GM23338 (cell line): ENCODE results near the gene SLC6A7. TPM values are rescaled to one million over a fixed set of nuclear protein-coding genes. Genes with fewer than 3 reads are reported as not detected.

Source experiments
- ATAC-seq: fragments of 200-7000 bp; cut with Tn5 transposase; 3 replicates; pipeline ENCODE4 v1.9.1; 2020
- DNase-seq: peaks from one replicate; pipeline ENCODE4 v3.0.0-alpha.2; 2015; ENCODE audit warnings: low spot score
- H2AFZ ChIP-seq: fragments of 200-600 bp; sonication (generic); 2 replicates; pipeline ENCODE4 v1.8.0; 2016; ENCODE audit warnings: antibody characterized with exemption, mild to moderate bottlenecking, moderate library complexity
- H3F3A ChIP-seq: fragments of 200-600 bp; sonication (generic); replicated peaks from 2 replicates; pipeline ENCODE4 v1.8.0; 2017; ENCODE audit warnings: antibody characterized with exemption, mixed run types, low read depth
- H3K27ac ChIP-seq: fragments of 200-600 bp; sonication (generic); 2 replicates; pipeline ENCODE4 v1.6.1; 2016; ENCODE audit warnings: low read depth
- H3K27me3 ChIP-seq: fragments of 200-600 bp; sonication (generic); 2 replicates; pipeline ENCODE4 v1.8.0; 2016; ENCODE audit warnings: mild to moderate bottlenecking, mixed run types, moderate library complexity; ENCODE audit not compliant: insufficient read depth
- H3K36me3 ChIP-seq: fragments of 200-600 bp; sonication (generic); 2 replicates; pipeline ENCODE4 v1.8.0; 2016; ENCODE audit warnings: mild to moderate bottlenecking; ENCODE audit not compliant: insufficient read depth
- H3K4me1 ChIP-seq: fragments of 200-600 bp; sonication (generic); 2 replicates; pipeline ENCODE4 v1.8.0; 2016; ENCODE audit warnings: mild to moderate bottlenecking, moderate library complexity; ENCODE audit not compliant: insufficient read depth
- H3K4me2 ChIP-seq: fragments of 200-600 bp; sonication (generic); 2 replicates; pipeline ENCODE4 v1.7.1; 2017; ENCODE audit warnings: mixed run types
- H3K4me3 ChIP-seq: fragments of 200-600 bp; sonication (generic); 2 replicates; pipeline ENCODE4 v1.6.1; 2016; ENCODE audit warnings: mixed run types
- H3K79me2 ChIP-seq: fragments of 200-600 bp; sonication (generic); replicated peaks from 2 replicates; pipeline ENCODE4 v1.8.0; 2017; ENCODE audit warnings: mild to moderate bottlenecking; ENCODE audit not compliant: insufficient read depth
- H3K9me2 ChIP-seq: fragments of 200-600 bp; sonication (generic); 2 replicates; pipeline ENCODE4 v1.8.0; 2017; ENCODE audit not compliant: insufficient read depth
- H4K20me1 ChIP-seq: fragments of 200-600 bp; sonication (generic); replicated peaks from 2 replicates; pipeline ENCODE4 v1.8.0; 2017; ENCODE audit warnings: mild to moderate bottlenecking; ENCODE audit not compliant: insufficient read depth
- H3K27ac Mint-ChIP-seq: 2 replicates; pipeline ENCODE4 v1.8.0; 2020; ENCODE audit warnings: inconsistent platforms, mild to moderate bottlenecking, moderate library complexity, mixed read lengths
- H3K27me3 Mint-ChIP-seq: 3 replicates; pipeline ENCODE4 v1.8.0; 2022; ENCODE audit warnings: low read depth, mild to moderate bottlenecking, moderate library complexity, mixed read lengths, inconsistent platforms; ENCODE audit not compliant: insufficient read depth, poor library complexity
- H3K36me3 Mint-ChIP-seq: 3 replicates; pipeline ENCODE4 v1.8.0; 2021; ENCODE audit warnings: low read depth, mild to moderate bottlenecking, inconsistent platforms, moderate library complexity, mixed read lengths
- H3K4me1 Mint-ChIP-seq: 3 replicates; pipeline ENCODE4 v1.8.0; 2020; ENCODE audit warnings: mild to moderate bottlenecking, inconsistent platforms, mixed read lengths
- H3K4me3 Mint-ChIP-seq: 3 replicates; pipeline ENCODE4 v1.8.0; 2021; ENCODE audit warnings: moderate library complexity, mild to moderate bottlenecking, inconsistent platforms, mixed read lengths
- H3K9me3 Mint-ChIP-seq: 3 replicates; pipeline ENCODE4 v1.8.0; 2020; ENCODE audit warnings: moderate library complexity, mild to moderate bottlenecking, inconsistent platforms, mixed read lengths
- CREB1 ChIP-seq: fragments of 250-450 bp; sonication (Bioruptor Pico); IDR thresholded peaks from 2 replicates; pipeline ENCODE4 v1.5.0; 2020; ENCODE audit warnings: low read depth, mild to moderate bottlenecking, moderate library complexity
- CTCF ChIP-seq, 2 experiments: fragments of 200-600 bp in 1 of 2; sonication (generic) in 1 of 2; conservative IDR thresholded peaks; 2 replicates each; pipeline versions ENCODE4 v1.5.1 to v1.6.1; 2016 to 2017; ENCODE audit warnings: antibody characterized with exemption in 2 of 2, low read depth in 2 of 2, mild to moderate bottlenecking in 2 of 2, moderate library complexity in 1 of 2
- ETS1 ChIP-seq: IDR thresholded peaks from 2 replicates; pipeline ENCODE4 v1.6.1; 2016; ENCODE audit warnings: antibody characterized with exemption
- EZH2 ChIP-seq: fragments of 200-600 bp; sonication (generic); IDR thresholded peaks from one replicate; pipeline ENCODE4 v1.8.0; 2017; ENCODE audit warnings: antibody characterized with exemption, mild to moderate bottlenecking, low read depth; ENCODE audit not compliant: unreplicated experiment
- EZH2phosphoT487 ChIP-seq: fragments of 200-600 bp; sonication (generic); IDR thresholded peaks from one replicate; pipeline ENCODE4 v1.8.1; 2018; ENCODE audit warnings: antibody characterized with exemption; ENCODE audit not compliant: unreplicated experiment
- JUNB ChIP-seq: IDR thresholded peaks from one replicate; pipeline ENCODE4 v1.6.1; 2016; ENCODE audit warnings: antibody characterized with exemption; ENCODE audit not compliant: unreplicated experiment
- NANOG ChIP-seq: IDR thresholded peaks from 2 replicates; pipeline ENCODE4 v1.6.1; 2016; ENCODE audit warnings: antibody characterized with exemption, borderline replicate concordance
- POLR2AphosphoS5 ChIP-seq: IDR thresholded peaks from 2 replicates; pipeline ENCODE4 v1.6.1; 2016; ENCODE audit warnings: antibody characterized with exemption, low read depth
- REST ChIP-seq: IDR thresholded peaks from one replicate; pipeline ENCODE4 v1.6.1; 2018; ENCODE audit warnings: antibody characterized with exemption; ENCODE audit not compliant: unreplicated experiment
- STAT1 ChIP-seq: IDR thresholded peaks from one replicate; pipeline ENCODE4 v1.6.1; 2016; ENCODE audit warnings: antibody characterized with exemption; ENCODE audit not compliant: unreplicated experiment
- ZNF114 ChIP-seq: fragments of 250-450 bp; sonication (Bioruptor Pico); IDR thresholded peaks from 2 replicates; pipeline ENCODE4 v1.5.0; 2020; ENCODE audit warnings: mild to moderate bottlenecking, moderate library complexity
- ZNF331 ChIP-seq: fragments of 250-450 bp; sonication (Bioruptor Pico); IDR thresholded peaks from 2 replicates; pipeline ENCODE4 v1.5.0; 2020; ENCODE audit warnings: low read depth, mild to moderate bottlenecking, moderate library complexity
- ZNF462 ChIP-seq: fragments of 250-450 bp; sonication (Bioruptor Pico); IDR thresholded peaks from 2 replicates; pipeline ENCODE4 v1.5.0; 2020; ENCODE audit warnings: mild to moderate bottlenecking, moderate library complexity
- polyA plus RNA-seq: library from polyadenylated mRNA; unstranded; fragments of >200 nt; fragmentation: Nextera tagmentation; extraction: Ambion mirVana; gene quantifications from 2 replicates; pipeline ENCODE4 v1.2.1, GENCODE V29; 2016
- total RNA-seq: library from RNA; depleted of rRNA; stranded (reverse); fragments of >200 nt; shearing (Covaris generic); gene quantifications from 2 replicates; pipeline ENCODE4 v1.2.3, GENCODE V29; 2014

The SLC6A7 gene
- total and polyA plus RNA-seq, 2 experiments from 2014 or later, result not detected

- Mint-ChIP-seq H3K4me1 (peaks cover 22% of the 10 kb centered on the region), H3K4me3 (no peak overlapping the region), H3K27ac (no peak overlapping the region)
Measured at GRCh38 chr5:150183436-150183835, 6.4 kb upstream of the SLC6A7 start.

More at GRCh38 chr5:150183436-150183835, 6.4 kb upstream of the SLC6A7 start:
- Histone ChIP-seq H3K79me2 (no peaks in the 10 kb centered on the region), H2AFZ (no peak overlapping the region), H3K4me3 (no peak overlapping the region), H3F3A (no peaks in the 10 kb centered on the region), H3K27ac (no peak overlapping the region), H3K4me2 (no peak overlapping the region), H3K9me2 (no peaks in the 10 kb centered on the region), H3K4me1 (peaks cover 6% of the 10 kb centered on the region; the same call in 1 of the 2 replicates), H4K20me1 (no peaks in the 10 kb centered on the region), H3K36me3 (no peaks in the 10 kb centered on the region), H3K27me3 (peaks cover 23% of the 10 kb centered on the region)
- Mint-ChIP-seq H3K27me3 (peaks cover 38% of the 10 kb centered on the region), H3K9me3 (no peaks in the 10 kb centered on the region), H3K36me3 (no peaks in the 10 kb centered on the region)
- ATAC-seq (no peak), DNase-seq (no peak)
- TF ChIP-seq ZNF462 (CRISPR knock-in tag) (no peak), STAT1 (no peak), REST (no peak), NANOG (no peak), CTCF (conservative IDR thresholded peaks at IDR 0.05; ENCODE audit: low read depth in 2 of 2) (no peak), JUNB (no peak), EZH2 (no peak), ZNF331 (CRISPR knock-in tag) (no peak), ETS1 (no peak), CREB1 (CRISPR knock-in tag) (no peak), POLR2AphosphoS5 (no peak), EZH2phosphoT487 (no peak), ZNF114 (no peak)
